ENCODE data around the gene MAB21L2.
"Not testable (repeated sequence)": the region's sequence is repeated elsewhere in the genome, so short reads cannot be mapped to it uniquely, and the experiment has no call there.

Gene MAB21L2

GRCh38 chr4:150582146-150582872, at the start of gene MAB21L2:
Gene MAB21L2 (plus strand): TSS chr4:150582151. CDS start chr4:150583030, 879 bp downstream.
- Histone ChIP-seq H3K27ac (ENCODE audit: low read depth, low read length) (peak within 1 kb of the TSS; percentile 76), H3K9ac (ENCODE audit: low read depth in 1 of 2, low read length in 2 of 2) (peak within 1 kb of the TSS; percentile 48 to 64), H3K4me1 (ENCODE audit: control insufficient read depth in 1 of 2, insufficient read depth in 2 of 2, low read length in 2 of 2) (no peaks in the 10 kb centered on the region), H3K9me3 (ENCODE audit: control insufficient read depth in 1 of 2, low read length in 2 of 2) (peaks cover 0 to 9% of the 10 kb centered on the region in 2 donors), H3K4me3 (ENCODE audit: low read depth in 1 of 2, low read length in 2 of 2) (peak within 1 kb of the TSS; percentile 65 to 70), H3K36me3 (ENCODE audit: control insufficient read depth in 1 of 2, insufficient read depth in 2 of 2, low read length in 2 of 2) (peaks cover 11 to 18% of the 10 kb centered on the region in 2 donors), H3K27me3 (ENCODE audit: control insufficient read depth in 1 of 2, insufficient read depth in 2 of 2, low read length in 2 of 2) (no peaks in the 10 kb centered on the region)

GRCh38 chr4:150533673-150534072, 48.3 kb upstream of the MAB21L2 start:
- H3K27ac ChIP-seq (ENCODE audit: low read depth, low read length): no peak overlapping the region
- no peaks in the 10 kb centered on the region for H3K4me1 ChIP-seq (ENCODE audit: control insufficient read depth in 1 of 2, insufficient read depth in 2 of 2, low read length in 2 of 2)
- no peaks in the 10 kb centered on the region for H3K9me3 ChIP-seq (ENCODE audit: control insufficient read depth in 1 of 2, low read length in 2 of 2)
- no peaks in the 10 kb centered on the region for H3K36me3 ChIP-seq (ENCODE audit: control insufficient read depth in 1 of 2, insufficient read depth in 2 of 2, low read length in 2 of 2)
- no peak overlapping the region for H3K4me3 ChIP-seq (ENCODE audit: low read depth in 1 of 2, low read length in 2 of 2)
- no peak overlapping the region for H3K9ac ChIP-seq (ENCODE audit: low read depth in 1 of 2, low read length in 2 of 2)
- no peaks in the 10 kb centered on the region for H3K27me3 ChIP-seq (ENCODE audit: control insufficient read depth in 1 of 2, insufficient read depth in 2 of 2, low read length in 2 of 2)

- no peaks in the 10 kb centered on the region for H3K9me3 ChIP-seq (ENCODE audit: control insufficient read depth in 1 of 2, low read length in 2 of 2)
- no peak overlapping the region for H3K9ac ChIP-seq (ENCODE audit: low read depth in 1 of 2, low read length in 2 of 2)
- H3K27ac ChIP-seq (ENCODE audit: low read depth, low read length): no peak overlapping the region
- H3K36me3 ChIP-seq (ENCODE audit: control insufficient read depth in 1 of 2, insufficient read depth in 2 of 2, low read length in 2 of 2): no peaks in the 10 kb centered on the region
- H3K27me3 ChIP-seq (ENCODE audit: control insufficient read depth in 1 of 2, insufficient read depth in 2 of 2, low read length in 2 of 2): no peaks in the 10 kb centered on the region
- H3K4me1 ChIP-seq (ENCODE audit: control insufficient read depth in 1 of 2, insufficient read depth in 2 of 2, low read length in 2 of 2): no peaks in the 10 kb centered on the region
- no peak overlapping the region for H3K4me3 ChIP-seq (ENCODE audit: low read depth in 1 of 2, low read length in 2 of 2)
Observed at GRCh38 chr4:150534818-150535217, 47.1 kb upstream of the MAB21L2 start.

GRCh38 chr4:150537911-150538310, 44.0 kb upstream of the MAB21L2 start:
- H3K4me3 ChIP-seq (ENCODE audit: low read depth in 1 of 2, low read length in 2 of 2); H3K9me3 ChIP-seq (ENCODE audit: control insufficient read depth in 1 of 2, low read length in 2 of 2); H3K9ac ChIP-seq (ENCODE audit: low read depth in 1 of 2, low read length in 2 of 2); H3K27me3 ChIP-seq (ENCODE audit: control insufficient read depth in 1 of 2, insufficient read depth in 2 of 2, low read length in 2 of 2); H3K4me1 ChIP-seq (ENCODE audit: control insufficient read depth in 1 of 2, insufficient read depth in 2 of 2, low read length in 2 of 2); H3K36me3 ChIP-seq (ENCODE audit: control insufficient read depth in 1 of 2, insufficient read depth in 2 of 2, low read length in 2 of 2); H3K27ac ChIP-seq (ENCODE audit: low read depth, low read length): not testable (repeated sequence)

- Histone ChIP-seq H3K27me3 (ENCODE audit: control insufficient read depth in 1 of 2, insufficient read depth in 2 of 2, low read length in 2 of 2) (no peaks in the 10 kb centered on the region), H3K9me3 (ENCODE audit: control insufficient read depth in 1 of 2, low read length in 2 of 2) (no peaks in the 10 kb centered on the region), H3K4me3 (ENCODE audit: low read depth in 1 of 2, low read length in 2 of 2) (no peak overlapping the region), H3K36me3 (ENCODE audit: control insufficient read depth in 1 of 2, insufficient read depth in 2 of 2, low read length in 2 of 2) (no peaks in the 10 kb centered on the region), H3K9ac (ENCODE audit: low read depth in 1 of 2, low read length in 2 of 2) (no peak overlapping the region), H3K27ac (ENCODE audit: low read depth, low read length) (no peak overlapping the region), H3K4me1 (ENCODE audit: control insufficient read depth in 1 of 2, insufficient read depth in 2 of 2, low read length in 2 of 2) (no peaks in the 10 kb centered on the region)
Observed at GRCh38 chr4:150540536-150540935, 41.4 kb upstream of the MAB21L2 start.

GRCh38 chr4:150540959-150541360, 41.0 kb upstream of the MAB21L2 start:
- H3K27me3 ChIP-seq (ENCODE audit: control insufficient read depth in 1 of 2, insufficient read depth in 2 of 2, low read length in 2 of 2): no peaks in the 10 kb centered on the region
- no peak overlapping the region for H3K9ac ChIP-seq (ENCODE audit: low read depth in 1 of 2, low read length in 2 of 2)
- H3K36me3 ChIP-seq (ENCODE audit: control insufficient read depth in 1 of 2, insufficient read depth in 2 of 2, low read length in 2 of 2): no peaks in the 10 kb centered on the region
- no peaks in the 10 kb centered on the region for H3K9me3 ChIP-seq (ENCODE audit: control insufficient read depth in 1 of 2, low read length in 2 of 2)
- no peaks in the 10 kb centered on the region for H3K4me1 ChIP-seq (ENCODE audit: control insufficient read depth in 1 of 2, insufficient read depth in 2 of 2, low read length in 2 of 2)
- H3K4me3 ChIP-seq (ENCODE audit: low read depth in 1 of 2, low read length in 2 of 2): no peak overlapping the region
- H3K27ac ChIP-seq (ENCODE audit: low read depth, low read length): no peak overlapping the region

GRCh38 chr4:150541681-150542080, 40.3 kb upstream of the MAB21L2 start:
- no peaks in the 10 kb centered on the region for H3K9me3 ChIP-seq (ENCODE audit: control insufficient read depth in 1 of 2, low read length in 2 of 2)
- H3K36me3 ChIP-seq (ENCODE audit: control insufficient read depth in 1 of 2, insufficient read depth in 2 of 2, low read length in 2 of 2): no peaks in the 10 kb centered on the region
- no peak overlapping the region for H3K27ac ChIP-seq (ENCODE audit: low read depth, low read length)
- no peaks in the 10 kb centered on the region for H3K4me1 ChIP-seq (ENCODE audit: control insufficient read depth in 1 of 2, insufficient read depth in 2 of 2, low read length in 2 of 2)
- no peaks in the 10 kb centered on the region for H3K27me3 ChIP-seq (ENCODE audit: control insufficient read depth in 1 of 2, insufficient read depth in 2 of 2, low read length in 2 of 2)
- no peak overlapping the region for H3K4me3 ChIP-seq (ENCODE audit: low read depth in 1 of 2, low read length in 2 of 2)
- no peak overlapping the region for H3K9ac ChIP-seq (ENCODE audit: low read depth in 1 of 2, low read length in 2 of 2)

- Histone ChIP-seq H3K4me1 (ENCODE audit: control insufficient read depth in 1 of 2, insufficient read depth in 2 of 2, low read length in 2 of 2) (no peaks in the 10 kb centered on the region), H3K27ac (ENCODE audit: low read depth, low read length) (no peak overlapping the region), H3K9ac (ENCODE audit: low read depth in 1 of 2, low read length in 2 of 2) (no peak overlapping the region), H3K9me3 (ENCODE audit: control insufficient read depth in 1 of 2, low read length in 2 of 2) (no peaks in the 10 kb centered on the region), H3K27me3 (ENCODE audit: control insufficient read depth in 1 of 2, insufficient read depth in 2 of 2, low read length in 2 of 2) (no peaks in the 10 kb centered on the region), H3K36me3 (ENCODE audit: control insufficient read depth in 1 of 2, insufficient read depth in 2 of 2, low read length in 2 of 2) (no peaks in the 10 kb centered on the region), H3K4me3 (ENCODE audit: low read depth in 1 of 2, low read length in 2 of 2) (no peak overlapping the region)
Observed at GRCh38 chr4:150543042-150543441, 38.9 kb upstream of the MAB21L2 start.

GRCh38 chr4:150546286-150546685, 35.7 kb upstream of the MAB21L2 start:
- Histone ChIP-seq H3K36me3 (ENCODE audit: control insufficient read depth in 1 of 2, insufficient read depth in 2 of 2, low read length in 2 of 2) (no peaks in the 10 kb centered on the region), H3K4me3 (ENCODE audit: low read depth in 1 of 2, low read length in 2 of 2) (no peak overlapping the region), H3K9me3 (ENCODE audit: control insufficient read depth in 1 of 2, low read length in 2 of 2) (no peaks in the 10 kb centered on the region), H3K27ac (ENCODE audit: low read depth, low read length) (no peak overlapping the region), H3K4me1 (ENCODE audit: control insufficient read depth in 1 of 2, insufficient read depth in 2 of 2, low read length in 2 of 2) (no peaks in the 10 kb centered on the region), H3K9ac (ENCODE audit: low read depth in 1 of 2, low read length in 2 of 2) (no peak overlapping the region), H3K27me3 (ENCODE audit: control insufficient read depth in 1 of 2, insufficient read depth in 2 of 2, low read length in 2 of 2) (no peaks in the 10 kb centered on the region)

- H3K36me3 ChIP-seq (ENCODE audit: control insufficient read depth in 1 of 2, insufficient read depth in 2 of 2, low read length in 2 of 2): no peaks in the 10 kb centered on the region
- H3K27ac ChIP-seq (ENCODE audit: low read depth, low read length): no peak overlapping the region
- H3K4me3 ChIP-seq (ENCODE audit: low read depth in 1 of 2, low read length in 2 of 2): no peak overlapping the region
- H3K9me3 ChIP-seq (ENCODE audit: control insufficient read depth in 1 of 2, low read length in 2 of 2): no peaks in the 10 kb centered on the region
- H3K4me1 ChIP-seq (ENCODE audit: control insufficient read depth in 1 of 2, insufficient read depth in 2 of 2, low read length in 2 of 2): no peaks in the 10 kb centered on the region
- H3K27me3 ChIP-seq (ENCODE audit: control insufficient read depth in 1 of 2, insufficient read depth in 2 of 2, low read length in 2 of 2): no peaks in the 10 kb centered on the region
- no peak overlapping the region for H3K9ac ChIP-seq (ENCODE audit: low read depth in 1 of 2, low read length in 2 of 2)
Observed at GRCh38 chr4:150547154-150547838, 34.7 kb upstream of the MAB21L2 start.

All from duodenal mucosa (tissue), 2 donors.